Retinal pigment epithelial cell (primary cell): ENCODE results near the gene APBA2.

Source experiments
- DNase-seq: peaks from one replicate; pipeline ENCODE4 v3.0.0-alpha.2; 2010; ENCODE audit warnings: low read depth
- H3K4me3 ChIP-seq: 2 replicates; pipeline ENCODE4 v1.5.1; 2011; ENCODE audit warnings: mild to moderate bottlenecking, low read length, control low read depth, moderate library complexity
- CTCF ChIP-seq: conservative IDR thresholded peaks from 2 replicates; pipeline ENCODE4 v1.5.1; 2011; ENCODE audit warnings: low read depth, low read length, control low read depth, inconsistent platforms

APBA2 gene

DNA sequence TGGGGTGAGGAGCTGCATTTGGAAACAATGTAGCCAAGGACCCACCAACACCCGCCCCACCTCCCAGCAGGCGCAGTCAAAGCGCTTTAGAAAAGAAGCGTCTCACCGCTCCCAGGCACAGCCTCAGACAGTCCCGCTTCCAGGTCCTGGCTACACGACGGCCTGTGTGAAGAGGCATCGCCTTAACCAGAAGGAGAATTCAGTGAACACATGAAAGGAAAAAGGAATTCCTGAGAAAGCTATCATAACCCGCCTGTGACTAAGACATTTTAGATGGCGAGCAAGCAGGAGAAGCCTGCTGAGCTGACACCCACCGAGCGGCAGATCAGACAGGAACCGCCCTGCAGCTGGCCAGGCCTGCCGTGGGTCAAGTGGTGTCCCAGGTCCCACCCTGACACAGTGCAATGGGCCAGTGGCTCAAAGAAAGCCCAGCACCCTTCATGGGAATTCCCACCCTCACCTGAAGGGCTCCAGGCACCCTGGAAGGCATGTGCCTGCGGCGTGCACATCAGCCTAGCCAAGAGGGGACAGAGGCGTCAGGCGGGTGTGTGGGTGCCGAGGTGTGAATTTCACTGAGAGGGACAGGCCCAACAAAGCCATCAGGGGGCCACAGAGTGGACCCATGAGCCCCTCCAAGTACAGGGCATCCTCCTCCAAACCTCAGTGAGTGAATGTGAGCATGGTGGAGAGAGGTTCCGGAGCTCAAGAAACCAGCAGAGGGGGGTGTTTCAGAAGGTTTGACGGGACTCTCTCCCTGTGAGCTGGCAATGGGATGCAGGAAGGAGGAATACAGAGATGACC lies 239.0 kb downstream of the APBA2 start:
- TF ChIP-seq CTCF: peak; percentile 19
- no peak for DNase-seq
- no peak overlapping the region for H3K4me3 ChIP-seq

- no peak for DNase-seq
- TF ChIP-seq CTCF: no peak
- no peak overlapping the region for H3K4me3 ChIP-seq
Observed at GRCh38 chr15:29125382-29126207, 239.8 kb downstream of the APBA2 start.

DNA sequence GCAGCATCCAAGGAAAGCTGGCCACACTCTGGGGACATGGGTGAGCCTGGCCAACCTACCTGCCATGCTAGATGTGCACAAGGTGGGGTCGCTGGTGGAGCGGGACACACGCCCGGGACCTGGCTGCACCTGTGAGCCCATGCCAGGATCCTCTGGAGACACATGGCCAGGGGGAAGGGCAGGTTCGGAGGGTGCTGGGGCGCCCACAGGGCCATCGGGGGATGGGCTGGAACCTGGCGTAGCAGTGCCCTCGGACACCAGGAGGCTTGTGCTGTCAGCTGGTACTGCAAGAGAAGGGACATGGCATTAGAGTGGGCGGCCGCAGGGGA lies 240.4 kb downstream of the APBA2 start:
- TF ChIP-seq CTCF: no peak
- H3K4me3 ChIP-seq: no peak overlapping the region
- no peak for DNase-seq

- DNase-seq: no peak
- TF ChIP-seq CTCF: peak; percentile 39
- H3K4me3 ChIP-seq: no peak overlapping the region
Observed at GRCh38 chr15:29126821-29127461, 241.2 kb downstream of the APBA2 start.

DNA sequence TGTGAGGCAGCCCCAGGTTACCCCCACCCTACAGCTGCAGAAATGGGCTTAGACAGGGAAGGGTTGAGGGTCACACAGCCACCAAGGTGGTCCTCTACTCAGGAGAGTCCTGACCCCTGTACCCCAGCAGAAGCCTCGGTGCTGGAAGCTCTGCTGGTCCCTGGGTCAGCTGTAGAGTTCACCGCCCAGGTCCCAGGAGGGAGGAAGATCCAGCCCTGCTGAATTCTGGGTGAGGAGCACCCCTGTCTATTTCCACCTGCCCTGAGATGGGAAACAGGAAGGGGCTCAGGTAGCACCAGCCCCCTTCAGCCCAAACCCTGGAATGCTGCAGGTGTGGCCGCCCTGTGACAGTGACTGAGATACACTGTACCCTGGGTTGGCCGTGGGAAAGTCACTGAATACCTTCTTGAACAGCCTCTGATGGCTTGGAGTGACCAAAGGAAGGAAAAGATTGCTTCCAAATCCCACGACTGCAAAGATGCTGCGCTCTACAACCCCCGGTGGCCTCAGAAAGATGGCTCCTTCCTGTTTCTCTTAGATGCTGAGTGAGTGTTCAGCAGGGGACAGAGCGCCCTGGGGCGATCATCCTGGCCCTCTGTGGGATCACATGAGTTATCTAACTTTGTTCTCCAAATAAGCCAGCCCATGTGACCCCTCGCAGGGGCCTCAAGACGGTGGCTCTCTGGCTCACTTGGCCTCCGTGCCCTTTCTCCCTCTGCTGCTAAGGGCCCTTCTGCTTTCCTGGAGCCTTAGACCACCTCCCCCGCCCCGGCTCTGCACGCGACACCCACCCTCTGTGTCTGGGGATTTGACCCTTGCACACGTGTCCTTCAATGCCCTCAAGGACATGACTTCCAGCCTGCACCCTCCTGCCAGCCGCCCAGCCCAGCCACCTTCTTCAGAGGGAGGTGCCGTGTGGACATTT lies 242.0 kb downstream of the APBA2 start:
- no peak overlapping the region for H3K4me3 ChIP-seq
- no peak for TF ChIP-seq CTCF
- no peak for DNase-seq

GRCh38 chr15:29128671-29129070 lies 242.9 kb downstream of the APBA2 start:
- TF ChIP-seq CTCF: no peak
- H3K4me3 ChIP-seq: no peak overlapping the region
- no peak for DNase-seq
